T-cell (primary cell): ENCODE data around the gene KIF1A. TPM values are rescaled to one million over a fixed set of nuclear protein-coding genes. Genes with fewer than 3 reads are reported as not detected.

Source experiments
- ATAC-seq, 4 experiments: fragments of 200-7000 bp in 3 of 4; fragments of 150-1000 bp in 1 of 4; cut with Tn5 transposase; replicated peaks in 1 of 4; 1 replicate in 3 of 4; 2 replicates in 1 of 4; pipeline ENCODE4 v1.10.0; 2021; ENCODE audit warnings: moderate library complexity in 3 of 4, mild to moderate bottlenecking in 2 of 4, moderate number of reproducible peaks in 1 of 4
- CTCF ChIA-PET, 2 donors: fragments of 300-600 bp; sonication (Branson Sonifier 250); formaldehyde crosslinking; loops; one replicate each; lab custom pipeline; 2022; ENCODE audit warnings: antibody characterized with exemption in 2 of 2; lab: Charles Lee
- POLR2A ChIA-PET, 2 donors: fragments of 300-600 bp; sonication (Branson Sonifier 250); formaldehyde crosslinking; loops; one replicate each; lab custom pipeline; 2022; ENCODE audit warnings: antibody characterized with exemption in 2 of 2; lab: Charles Lee
- DNase-seq, 35 experiments: peaks; one replicate each; pipeline versions ENCODE4 v3.0.0 to v3.0.0-alpha.2; 2013 to 2023
- H3K27ac ChIP-seq: one replicate; pipeline ENCODE4 v1.5.1; 2013; ENCODE audit warnings: low read length
- H3K27me3 ChIP-seq, 2 experiments: replicated peaks in 1 of 2; 1 replicate in 1 of 2; 2 replicates in 1 of 2; pipeline versions ENCODE4 v1.6.1 to v1.7.0; 2013; ENCODE audit warnings: low read length in 1 of 2, mixed read lengths in 1 of 2; ENCODE audit not compliant: control insufficient read depth in 2 of 2, insufficient read depth in 2 of 2; ENCODE audit errors: extremely low read depth in 1 of 2
- H3K36me3 ChIP-seq, 2 donors: 1 replicate in 1 of 2; 2 replicates in 1 of 2; pipeline versions ENCODE4 v1.6.1 to v1.7.0; 2013; ENCODE audit warnings: low read length in 1 of 2; ENCODE audit not compliant: control insufficient read depth in 2 of 2, insufficient read depth in 1 of 2; ENCODE audit errors: extremely low read depth in 1 of 2
- H3K4me1 ChIP-seq, 2 experiments: 1 replicate in 1 of 2; 2 replicates in 1 of 2; pipeline versions ENCODE4 v1.6.1 to v1.7.0; 2013; ENCODE audit warnings: low read length in 2 of 2, mixed read lengths in 1 of 2; ENCODE audit not compliant: insufficient read depth in 2 of 2, control insufficient read depth in 1 of 2; ENCODE audit errors: extremely low read depth in 1 of 2
- H3K4me3 ChIP-seq, 2 donors: 1 replicate in 1 of 2; 2 replicates in 1 of 2; pipeline versions ENCODE4 v1.5.1 to v1.7.0; 2013; ENCODE audit warnings: mild to moderate bottlenecking in 2 of 2, low read length in 1 of 2, moderate library complexity in 1 of 2; ENCODE audit not compliant: control insufficient read depth in 1 of 2; ENCODE audit errors: extremely low read depth in 1 of 2
- H3K9me3 ChIP-seq: 2 replicates; pipeline ENCODE4 v1.7.0; 2013
- H3K27ac Mint-ChIP-seq, 2 donors: one replicate each; pipeline ENCODE4 v1.8.0; 2020 to 2021; ENCODE audit warnings: mild to moderate bottlenecking in 2 of 2, mixed read lengths in 2 of 2
- H3K27me3 Mint-ChIP-seq, 2 donors: one replicate each; pipeline ENCODE4 v1.8.0; 2021 to 2022; ENCODE audit warnings: mixed read lengths in 2 of 2
- H3K36me3 Mint-ChIP-seq: one replicate; pipeline ENCODE4 v1.8.0; 2021; ENCODE audit warnings: mixed read lengths
- H3K4me1 Mint-ChIP-seq, 3 donors: one replicate each; pipeline ENCODE4 v1.8.0; 2020 to 2022; ENCODE audit warnings: mixed read lengths in 3 of 3, mild to moderate bottlenecking in 1 of 3
- H3K4me3 Mint-ChIP-seq, 3 donors: one replicate each; pipeline ENCODE4 v1.8.0; 2020 to 2022; ENCODE audit warnings: mild to moderate bottlenecking in 3 of 3, mixed read lengths in 3 of 3, moderate library complexity in 3 of 3
- H3K9me3 Mint-ChIP-seq, 3 donors: one replicate each; pipeline ENCODE4 v1.8.0; 2020 to 2022; ENCODE audit warnings: mixed read lengths in 3 of 3
- WGBS: methylation state at CpG from one replicate; pipeline ENCODE4 v1.1.5; 2013; ENCODE audit warnings: missing lambda C conversion rate; ENCODE audit not compliant: insufficient coverage; 5-methylcytosine and 5-hydroxymethylcytosine counted together
- total RNA-seq, 35 experiments: library from RNA in 6 of 35; stranded (reverse) in 6 of 35; fragments of 120-200 nt in 1 of 35; gene quantifications; one replicate each; pipeline versions ENCODE4 v1.2.1 to v1.2.4 and lab custom pipeline; 2013 to 2026

KIF1A gene
- total RNA-seq, 5 donors from 2014 or later (not counting 1 experiment from before 2014, with no cell fraction given): 0.43 to 0.58 (median 0.51) TPM; not detected in 2

GRCh38 chr2:240818293-240819125, 1.5 kb downstream of the KIF1A start:
- H3K27ac Mint-ChIP-seq: no peak overlapping the region
- Histone ChIP-seq H3K27me3 (peaks cover 5 to 63% of the 10 kb centered on the region in 2 experiments), H3K27ac (no peak overlapping the region), H3K9me3 (no peaks in the 10 kb centered on the region), H3K36me3 (no peaks in the 10 kb centered on the region), H3K4me3 (no peak overlapping the region), H3K4me1 (peaks cover 2 to 19% of the 10 kb centered on the region in 2 experiments)
- peaks cover 27 to 48% of the 10 kb centered on the region in 2 donors for H3K27me3 Mint-ChIP-seq
- 24% methylated on average over 36 of the region's 48 CpGs for WGBS
- ATAC-seq (no peak), DNase-seq (peak in 1 of 35 experiments; percentile 11)
- peaks cover 11 to 12% (median 12%) of the 10 kb centered on the region in 3 donors for H3K4me1 Mint-ChIP-seq
- H3K4me3 Mint-ChIP-seq: peak overlapping the region; percentile 13 to 43 (median 42)
- peaks cover 0 to 11% (median 8%) of the 10 kb centered on the region in 3 donors for H3K9me3 Mint-ChIP-seq
- no peaks in the 10 kb centered on the region for H3K36me3 Mint-ChIP-seq
- ChIA-PET POLR2A (no interaction called here), CTCF (no interaction called here)

- H3K36me3 Mint-ChIP-seq: no peaks in the 10 kb centered on the region
- peaks cover 11 to 12% (median 12%) of the 10 kb centered on the region in 3 donors for H3K4me1 Mint-ChIP-seq
- 83% methylated on average over 18 of the region's 19 CpGs for WGBS
- ChIA-PET CTCF (no interaction called here), POLR2A (no interaction called here)
- peak in 1 of 35 experiments; percentile 4 for DNase-seq
- H3K27me3 Mint-ChIP-seq: peaks cover 21 to 41% of the 10 kb centered on the region in 2 donors
- H3K4me3 ChIP-seq: no peak overlapping the region
- no peak overlapping the region for H3K27ac ChIP-seq
- ATAC-seq: no peak
- H3K36me3 ChIP-seq: no peaks in the 10 kb centered on the region
- H3K4me3 Mint-ChIP-seq: peak overlapping the region in 1 of 3 donors; percentile 42
- H3K27ac Mint-ChIP-seq: no peak overlapping the region
- peaks cover 2 to 19% of the 10 kb centered on the region in 2 experiments for H3K4me1 ChIP-seq
- H3K9me3 Mint-ChIP-seq: peaks cover 2 to 9% (median 8%) of the 10 kb centered on the region in 3 donors
- peaks cover 3 to 61% of the 10 kb centered on the region in 2 experiments for H3K27me3 ChIP-seq
- H3K9me3 ChIP-seq: no peaks in the 10 kb centered on the region
These were observed 2.3 kb downstream of the KIF1A start for GRCh38 chr2:240817496-240818292.

- ATAC-seq: no peak
- Histone ChIP-seq H3K9me3 (no peaks in the 10 kb centered on the region), H3K4me3 (no peak overlapping the region), H3K27ac (no peak overlapping the region), H3K27me3 (peaks cover 3 to 55% of the 10 kb centered on the region in 2 experiments), H3K4me1 (peaks cover 2 to 19% of the 10 kb centered on the region in 2 experiments), H3K36me3 (no peaks in the 10 kb centered on the region)
- Mint-ChIP-seq H3K27ac (no peak overlapping the region), H3K9me3 (peaks cover 2 to 9% (median 8%) of the 10 kb centered on the region in 3 donors), H3K4me1 (peaks cover 7 to 11% (median 10%) of the 10 kb centered on the region in 3 donors), H3K36me3 (no peaks in the 10 kb centered on the region), H3K4me3 (no peak overlapping the region), H3K27me3 (peaks cover 13 to 32% of the 10 kb centered on the region in 2 donors)
- DNase-seq: peak in 1 of 35 experiments; percentile 4
- 76% methylated on average over 10 of the region's 12 CpGs for WGBS
- ChIA-PET CTCF (no interaction called here), POLR2A (no interaction called here)
These were observed 3.2 kb downstream of the KIF1A start for GRCh38 chr2:240816584-240817495.

- no peak for ATAC-seq
- Mint-ChIP-seq H3K4me3 (no peak overlapping the region), H3K27me3 (peaks cover 5 to 25% of the 10 kb centered on the region in 2 donors), H3K9me3 (peaks cover 2 to 9% (median 8%) of the 10 kb centered on the region in 3 donors), H3K4me1 (peaks cover 0 to 5% (median 4%) of the 10 kb centered on the region in 3 donors), H3K36me3 (no peaks in the 10 kb centered on the region), H3K27ac (no peak overlapping the region)
- Histone ChIP-seq H3K36me3 (no peaks in the 10 kb centered on the region), H3K27ac (no peak overlapping the region), H3K4me1 (peaks cover 2 to 15% of the 10 kb centered on the region in 2 experiments), H3K27me3 (peaks cover 3 to 47% of the 10 kb centered on the region in 2 experiments), H3K4me3 (no peak overlapping the region), H3K9me3 (no peaks in the 10 kb centered on the region)
- DNase-seq: no peak
- WGBS: 91% methylated on average over 3 of the region's 9 CpGs
- POLR2A ChIA-PET: no interaction called here
- CTCF ChIA-PET: no interaction called here
These were observed 4.0 kb downstream of the KIF1A start for GRCh38 chr2:240815761-240816583.

- ChIA-PET CTCF (no interaction called here), POLR2A (no interaction called here)
- H3K4me1 ChIP-seq: peaks cover 2 to 11% of the 10 kb centered on the region in 2 experiments
- Mint-ChIP-seq H3K4me1 (peaks cover 0 to 3% (median 3%) of the 10 kb centered on the region in 3 donors), H3K36me3 (no peaks in the 10 kb centered on the region), H3K9me3 (peaks cover 2 to 9% (median 8%) of the 10 kb centered on the region in 3 donors), H3K27me3 (peaks cover 5 to 24% of the 10 kb centered on the region in 2 donors), H3K4me3 (no peak overlapping the region), H3K27ac (no peak overlapping the region)
- ATAC-seq: no peak
- H3K36me3 ChIP-seq: no peaks in the 10 kb centered on the region
- H3K27me3 ChIP-seq: peaks cover 3 to 40% of the 10 kb centered on the region in 2 experiments
- DNase-seq: peak in 1 of 35 experiments; percentile 3
- no peak overlapping the region for H3K27ac ChIP-seq
- H3K4me3 ChIP-seq: no peak overlapping the region
- H3K9me3 ChIP-seq: no peaks in the 10 kb centered on the region
- whole genome bisulfite sequencing: 93% methylated on average over 7 of the region's 11 CpGs
These were observed 4.9 kb downstream of the KIF1A start for GRCh38 chr2:240814946-240815760.
